PFSK-1 (cell line): ENCODE data around the gene FREM1.

Source experiments
- POLR2AphosphoS5 ChIP-seq: IDR thresholded peaks from 2 replicates; pipeline ENCODE4 v1.6.1; 2012; ENCODE audit warnings: low read depth, mild to moderate bottlenecking, control low read depth, low read length, moderate library complexity
- REST ChIP-seq, 2 experiments: IDR thresholded peaks; 2 replicates each; pipeline versions ENCODE4 v1.6.1 to v1.8.0; 2011 to 2012; ENCODE audit warnings: low read depth in 2 of 2, low read length in 2 of 2, control low read depth in 1 of 2, inconsistent platforms in 1 of 2, mild to moderate bottlenecking in 1 of 2, moderate library complexity in 1 of 2; ENCODE audit not compliant: insufficient read depth in 1 of 2
- TAF1 ChIP-seq: IDR thresholded peaks from 2 replicates; pipeline ENCODE4 v1.6.1; 2012; ENCODE audit warnings: low read length, control low read depth, borderline replicate concordance; ENCODE audit not compliant: insufficient read depth

- TF ChIP-seq REST (IDR thresholded peaks at IDR 0.05; ENCODE audit: insufficient read depth in 1 of 2, low read depth in 2 of 2, low read length in 2 of 2): no peak
- TF ChIP-seq POLR2AphosphoS5: no peak
- no peak for TF ChIP-seq TAF1
Observed at GRCh38 chr9:14870090-14870489, 40.1 kb downstream of the FREM1 start.
